Measurements from ENCODE around the gene ATR. TPM values are rescaled to one million over a fixed set of nuclear protein-coding genes. Genes with fewer than 3 reads are reported as not detected.
"Not testable (repeated sequence)": the region's sequence is repeated elsewhere in the genome, so short reads cannot be mapped to it uniquely, and the experiment has no call there.

The ATR gene
- total and polyA plus RNA-seq, 3 experiments from 2014 or later = 10.2 to 38.9 (median 38.3) TPM

GRCh38 chr3:142444343-142444742, 134.2 kb downstream of the ATR start:
- CTCF ChIA-PET = no interaction called here

GRCh38 chr3:142443060-142443459, 135.5 kb downstream of the ATR start:
- H3K4me1 ChIP-seq (ENCODE audit: insufficient read depth, low read length) = peaks cover 40% of the 10 kb centered on the region
- H3K9me3 ChIP-seq (ENCODE audit: low read length); H3K4me3 ChIP-seq (ENCODE audit: low read length); H3K27me3 ChIP-seq (ENCODE audit: insufficient read depth, low read length, poor library complexity, severe bottlenecking); H3K27me3 Mint-ChIP-seq; H3K27ac ChIP-seq (ENCODE audit: low read depth, low read length); H3K36me3 ChIP-seq (ENCODE audit: insufficient read depth, low read length); POLR2A ChIA-PET; H3K9me3 Mint-ChIP-seq; DNase-seq: not testable (repeated sequence)
- peak overlapping the region in 4 of 7 donors; percentile 13 to 58 (median 32) for H3K4me3 Mint-ChIP-seq
- peaks cover 76 to 90% (median 87%) of the 10 kb centered on the region in 3 donors for H3K4me1 Mint-ChIP-seq
- CTCF ChIA-PET = interaction anchor here (1.2 kb wide), 1 partner anchor 8 kb away, joined by 3 read pairs; no protein-coding TSS in a partner anchor
- H3K36me3 Mint-ChIP-seq = peaks cover 0 to 25% (median 4%) of the 10 kb centered on the region in 3 donors
- peak overlapping the region in 2 of 8 donors; percentile 53 to 58 for H3K27ac Mint-ChIP-seq

More at GRCh38 chr3:142444343-142444742, 134.2 kb downstream of the ATR start:
- H3K9me3 ChIP-seq (ENCODE audit: low read length) = no peaks in the 10 kb centered on the region
- H3K27ac Mint-ChIP-seq = peak overlapping the region in 1 of 8 donors; percentile 53
- H3K4me3 Mint-ChIP-seq = no peak overlapping the region
- no peaks in the 10 kb centered on the region for H3K27me3 Mint-ChIP-seq
- no peak overlapping the region for H3K27ac ChIP-seq (ENCODE audit: low read depth, low read length)
- no peaks in the 10 kb centered on the region for H3K27me3 ChIP-seq (ENCODE audit: insufficient read depth, low read length, poor library complexity, severe bottlenecking)
- no peak overlapping the region for H3K4me3 ChIP-seq (ENCODE audit: low read length)
- no peaks in the 10 kb centered on the region for H3K9me3 Mint-ChIP-seq
- no peak for DNase-seq
- POLR2A ChIA-PET = no interaction called here
- H3K4me1 ChIP-seq (ENCODE audit: insufficient read depth, low read length) = peaks cover 49% of the 10 kb centered on the region
- H3K36me3 Mint-ChIP-seq = peaks cover 0 to 26% (median 2%) of the 10 kb centered on the region in 3 donors
- peaks cover 72 to 87% (median 83%) of the 10 kb centered on the region in 3 donors for H3K4me1 Mint-ChIP-seq
- peaks cover 4% of the 10 kb centered on the region for H3K36me3 ChIP-seq (ENCODE audit: insufficient read depth, low read length)

DNA sequence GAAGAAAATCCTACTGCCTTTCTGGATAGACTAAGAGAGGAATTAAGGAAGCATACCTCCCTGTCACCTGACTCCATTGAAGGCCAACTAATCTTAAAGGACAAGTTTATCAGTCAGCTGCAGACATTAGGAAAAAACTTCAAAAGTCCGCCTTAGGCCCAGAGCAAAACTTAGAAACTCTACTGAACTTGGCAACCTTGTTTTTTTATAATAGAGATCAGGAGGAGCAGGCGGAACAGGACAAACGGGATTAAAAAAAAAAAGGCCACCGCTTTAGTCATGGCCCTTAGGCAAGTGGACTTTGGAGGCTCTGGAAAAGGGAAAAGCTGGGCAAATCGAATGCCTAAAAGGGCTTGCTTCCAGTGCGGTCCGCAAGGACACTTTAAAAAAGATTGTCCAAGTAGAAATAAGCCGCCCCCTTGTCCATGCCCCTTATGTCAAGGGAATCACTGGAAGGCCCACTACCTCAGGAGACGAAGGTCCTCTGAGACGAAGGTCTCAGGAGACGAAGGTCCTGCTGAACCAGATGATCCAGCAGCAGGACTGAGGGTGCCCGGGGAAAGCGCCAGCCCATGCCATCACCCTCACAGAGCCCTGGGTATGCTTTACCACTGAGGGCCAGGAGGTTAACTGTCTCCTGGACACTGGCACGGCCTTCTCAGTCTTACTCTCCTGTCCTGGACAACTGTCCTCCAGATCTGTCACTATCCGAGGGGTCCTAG, 138.9 kb downstream of the ATR start:
- Mint-ChIP-seq H3K36me3 (peaks cover 0 to 20% (median 4%) of the 10 kb centered on the region in 3 donors), H3K27ac (peak overlapping the region in 5 of 8 donors; percentile 0 to 57 (median 11)), H3K4me1 (peaks cover 58 to 78% (median 74%) of the 10 kb centered on the region in 3 donors)
- H3K9me3 ChIP-seq (ENCODE audit: low read length); H3K4me3 ChIP-seq (ENCODE audit: low read length); H3K27me3 ChIP-seq (ENCODE audit: insufficient read depth, low read length, poor library complexity, severe bottlenecking); POLR2A ChIA-PET; H3K36me3 ChIP-seq (ENCODE audit: insufficient read depth, low read length); H3K9me3 Mint-ChIP-seq; H3K27ac ChIP-seq (ENCODE audit: low read depth, low read length); H3K27me3 Mint-ChIP-seq; H3K4me3 Mint-ChIP-seq; CTCF ChIA-PET; DNase-seq: not testable (repeated sequence)
- H3K4me1 ChIP-seq (ENCODE audit: insufficient read depth, low read length) = peaks cover 17% of the 10 kb centered on the region

DNA sequence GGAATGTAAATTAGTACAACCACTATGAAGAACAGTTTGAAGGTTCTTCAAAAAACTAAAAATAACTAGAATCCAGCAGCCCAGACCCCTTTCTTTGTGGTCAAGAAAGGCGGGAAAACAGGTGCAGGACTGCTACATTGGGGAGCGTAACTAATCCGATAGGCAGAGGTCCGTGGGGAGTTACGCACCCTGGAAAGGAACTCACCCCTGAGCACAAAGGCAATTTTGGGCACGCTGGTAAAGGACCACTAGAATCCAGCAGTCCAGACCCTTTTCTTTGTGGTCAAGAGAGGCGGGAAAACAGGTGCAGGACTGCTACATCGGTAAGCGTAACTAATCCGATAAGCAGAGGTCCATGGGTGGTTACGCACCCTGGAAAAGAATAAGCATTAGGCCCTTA, 140.4 kb downstream of the ATR start:
- Mint-ChIP-seq H3K4me1 (peaks cover 51 to 74% (median 68%) of the 10 kb centered on the region in 3 donors), H3K4me3 (peak overlapping the region in 2 of 7 donors; percentile 0 to 8), H3K36me3 (peaks cover 0 to 19% (median 4%) of the 10 kb centered on the region in 3 donors), H3K27ac (peak overlapping the region in 2 of 8 donors; percentile 0 to 15)
- H3K9me3 Mint-ChIP-seq; CTCF ChIA-PET; POLR2A ChIA-PET; H3K4me3 ChIP-seq (ENCODE audit: low read length); H3K4me1 ChIP-seq (ENCODE audit: insufficient read depth, low read length); H3K27me3 Mint-ChIP-seq; H3K36me3 ChIP-seq (ENCODE audit: insufficient read depth, low read length); H3K9me3 ChIP-seq (ENCODE audit: low read length); DNase-seq; H3K27me3 ChIP-seq (ENCODE audit: insufficient read depth, low read length, poor library complexity, severe bottlenecking); H3K27ac ChIP-seq (ENCODE audit: low read depth, low read length): not testable (repeated sequence)

DNA sequence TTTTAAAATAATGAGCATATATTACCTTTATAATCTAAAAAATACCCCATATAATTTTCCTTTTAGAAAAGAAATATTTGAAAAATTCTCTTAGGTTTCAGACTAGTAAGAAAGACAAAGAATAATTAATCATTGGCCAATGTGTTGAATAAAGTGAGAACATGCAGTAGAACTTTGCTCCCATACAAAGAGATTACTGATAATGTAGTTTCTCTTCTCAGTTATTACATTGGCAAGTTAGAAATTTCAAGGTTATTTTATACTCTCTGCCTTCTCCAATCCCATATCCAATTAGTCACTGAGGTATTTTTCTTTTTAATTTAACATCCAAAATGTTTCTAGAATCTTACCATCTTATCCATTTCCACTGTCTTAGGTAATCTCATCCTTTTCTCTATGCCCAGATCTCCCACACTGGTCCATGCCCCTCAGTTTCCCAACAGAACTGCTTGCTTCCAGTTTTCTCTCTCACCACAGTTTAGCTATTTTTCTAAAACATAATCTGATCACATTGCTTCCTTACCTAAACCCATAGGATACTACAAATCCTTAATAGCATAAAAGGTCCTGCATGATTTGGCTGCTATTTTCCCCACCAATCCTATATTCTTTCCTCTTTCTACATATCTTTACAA, 141.5 kb downstream of the ATR start:
- Mint-ChIP-seq H3K36me3 (peaks cover 0 to 24% (median 6%) of the 10 kb centered on the region in 3 donors), H3K27me3 (no peaks in the 10 kb centered on the region), H3K4me1 (peaks cover 48 to 72% (median 65%) of the 10 kb centered on the region in 3 donors), H3K4me3 (peak overlapping the region in 1 of 7 donors; percentile 8), H3K9me3 (no peaks in the 10 kb centered on the region), H3K27ac (peak overlapping the region in 6 of 8 donors; percentile 0 to 39 (median 6))
- Histone ChIP-seq H3K27ac (ENCODE audit: low read depth, low read length) (no peak overlapping the region), H3K4me1 (ENCODE audit: insufficient read depth, low read length) (peaks cover 3% of the 10 kb centered on the region), H3K36me3 (ENCODE audit: insufficient read depth, low read length) (no peaks in the 10 kb centered on the region), H3K9me3 (ENCODE audit: low read length) (no peaks in the 10 kb centered on the region), H3K4me3 (ENCODE audit: low read length) (no peak overlapping the region), H3K27me3 (ENCODE audit: insufficient read depth, low read length, poor library complexity, severe bottlenecking) (no peaks in the 10 kb centered on the region)
- ChIA-PET POLR2A (no interaction called here), CTCF (no interaction called here)
- DNase-seq = no peak

- no peaks in the 10 kb centered on the region for H3K9me3 ChIP-seq (ENCODE audit: low read length)
- H3K4me3 Mint-ChIP-seq = no peak overlapping the region
- H3K27ac ChIP-seq (ENCODE audit: low read depth, low read length) = no peak overlapping the region
- H3K36me3 ChIP-seq (ENCODE audit: insufficient read depth, low read length) = peaks cover 10% of the 10 kb centered on the region
- H3K4me1 ChIP-seq (ENCODE audit: insufficient read depth, low read length) = no peaks in the 10 kb centered on the region
- peaks cover 31 to 61% (median 54%) of the 10 kb centered on the region in 3 donors for H3K4me1 Mint-ChIP-seq
- no peak for DNase-seq
- POLR2A ChIA-PET = no interaction called here
- no peaks in the 10 kb centered on the region for H3K27me3 ChIP-seq (ENCODE audit: insufficient read depth, low read length, poor library complexity, severe bottlenecking)
- H3K27ac Mint-ChIP-seq = peak overlapping the region in 3 of 8 donors; percentile 22 to 86 (median 56)
- CTCF ChIA-PET = interaction anchor here (1.4 kb wide), 1 partner anchor 9 kb away, joined by 3 read pairs; no protein-coding TSS in a partner anchor
- no peak overlapping the region for H3K4me3 ChIP-seq (ENCODE audit: low read length)
- H3K9me3 Mint-ChIP-seq = no peaks in the 10 kb centered on the region
- peaks cover 4 to 41% (median 14%) of the 10 kb centered on the region in 3 donors for H3K36me3 Mint-ChIP-seq
- no peaks in the 10 kb centered on the region for H3K27me3 Mint-ChIP-seq
Measured at GRCh38 chr3:142434503-142434902, 144.0 kb downstream of the ATR start.

GRCh38 chr3:142433110-142433509, 145.4 kb downstream of the ATR start:
- POLR2A ChIA-PET = no interaction called here

DNA sequence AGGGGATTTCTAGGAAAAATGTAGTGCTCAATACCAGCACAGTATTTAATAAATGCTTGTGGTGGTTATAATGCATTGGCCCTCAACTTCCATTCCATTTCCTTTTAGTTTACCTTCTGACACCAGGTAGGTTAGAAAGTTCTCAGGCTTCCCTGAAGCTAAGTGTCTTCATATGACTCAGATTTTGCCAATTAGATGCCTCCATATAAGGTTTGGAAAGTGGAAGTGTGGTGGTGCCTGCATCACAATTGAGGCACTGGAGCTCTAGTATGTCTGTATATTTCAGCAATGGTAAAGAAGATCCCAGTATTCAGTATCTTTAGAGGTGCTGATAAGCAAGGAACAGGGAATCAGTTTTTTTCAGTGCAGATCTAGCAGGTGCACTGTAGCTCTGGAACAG, 149.0 kb downstream of the ATR start:
- Mint-ChIP-seq H3K27ac (no peak overlapping the region), H3K9me3 (no peaks in the 10 kb centered on the region), H3K4me1 (peaks cover 11 to 47% (median 45%) of the 10 kb centered on the region in 3 donors), H3K36me3 (peaks cover 4 to 63% (median 17%) of the 10 kb centered on the region in 3 donors), H3K27me3 (no peaks in the 10 kb centered on the region), H3K4me3 (no peak overlapping the region)
- peaks cover 18% of the 10 kb centered on the region for H3K36me3 ChIP-seq (ENCODE audit: insufficient read depth, low read length)
- no peaks in the 10 kb centered on the region for H3K9me3 ChIP-seq (ENCODE audit: low read length)
- ChIA-PET CTCF (interaction anchor here (0.6 kb wide), 1 partner anchor 80 kb away, joined by 3 read pairs; no protein-coding TSS in a partner anchor), POLR2A (no interaction called here)
- no peaks in the 10 kb centered on the region for H3K4me1 ChIP-seq (ENCODE audit: insufficient read depth, low read length)
- no peaks in the 10 kb centered on the region for H3K27me3 ChIP-seq (ENCODE audit: insufficient read depth, low read length, poor library complexity, severe bottlenecking)
- no peak overlapping the region for H3K27ac ChIP-seq (ENCODE audit: low read depth, low read length)
- DNase-seq = no peak
- H3K4me3 ChIP-seq (ENCODE audit: low read length) = no peak overlapping the region

More at GRCh38 chr3:142433110-142433509, 145.4 kb downstream of the ATR start:
- no peaks in the 10 kb centered on the region for H3K27me3 ChIP-seq (ENCODE audit: insufficient read depth, low read length, poor library complexity, severe bottlenecking)
- no peak overlapping the region for H3K4me3 Mint-ChIP-seq
- CTCF ChIA-PET = no interaction called here
- H3K9me3 Mint-ChIP-seq = no peaks in the 10 kb centered on the region
- peaks cover 15% of the 10 kb centered on the region for H3K36me3 ChIP-seq (ENCODE audit: insufficient read depth, low read length)
- peak overlapping the region in 1 of 8 donors; percentile 41 for H3K27ac Mint-ChIP-seq
- DNase-seq = no peak
- H3K4me1 Mint-ChIP-seq = peaks cover 20 to 56% (median 49%) of the 10 kb centered on the region in 3 donors
- no peak overlapping the region for H3K27ac ChIP-seq (ENCODE audit: low read depth, low read length)
- H3K36me3 Mint-ChIP-seq = peaks cover 4 to 51% (median 17%) of the 10 kb centered on the region in 3 donors
- no peak overlapping the region for H3K4me3 ChIP-seq (ENCODE audit: low read length)
- H3K9me3 ChIP-seq (ENCODE audit: low read length) = no peaks in the 10 kb centered on the region
- H3K4me1 ChIP-seq (ENCODE audit: insufficient read depth, low read length) = no peaks in the 10 kb centered on the region
- no peaks in the 10 kb centered on the region for H3K27me3 Mint-ChIP-seq
